Measurements from ENCODE around the gene ADAM15.

Gene ADAM15

DNA sequence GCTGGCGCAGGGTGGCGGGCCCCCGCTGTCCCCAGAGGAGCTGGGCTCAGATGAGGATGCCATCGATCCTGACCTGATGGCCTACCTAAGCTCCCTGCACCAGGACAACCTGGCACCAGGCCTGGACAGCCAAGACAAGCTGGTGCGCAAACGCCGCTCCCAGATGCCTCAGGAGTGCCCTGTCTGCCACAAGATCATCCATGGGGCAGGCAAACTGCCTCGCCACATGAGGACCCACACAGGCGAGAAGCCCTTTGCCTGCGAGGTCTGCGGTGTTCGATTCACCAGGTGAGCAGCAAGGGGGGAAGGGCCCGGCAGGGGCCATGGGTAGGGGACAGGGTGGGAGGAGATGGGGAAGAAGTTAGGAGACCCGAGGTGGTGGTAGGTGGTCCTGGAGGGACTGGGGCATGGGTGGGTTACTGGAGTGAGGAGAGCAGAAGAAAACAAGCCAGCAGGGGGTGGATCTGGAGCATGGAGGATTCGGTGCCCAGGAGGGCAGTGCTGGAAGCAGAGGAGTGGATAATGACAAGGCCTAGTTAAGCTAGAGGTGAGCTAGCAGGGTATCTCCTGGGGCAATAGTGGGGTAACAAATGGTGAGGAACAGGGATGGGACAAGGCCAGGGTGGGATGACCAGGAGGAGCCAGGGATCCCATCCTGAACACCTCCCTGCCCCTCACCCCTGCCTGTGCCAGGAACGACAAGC lies 35.4 kb upstream of the ADAM15 start:
- DNase-seq (ENCODE audit: extremely low spot score) = no peak
- CTCF ChIA-PET = interaction anchor here (0.7 to 13.5 kb wide), 22 partner anchors 8 to 547 kb away, joined by 3 to 175 read pairs (median 8); partner anchors contain the start of genes ADAM15, DCST1, DCST2 and KRTCAP2
- TF ChIP-seq CTCF (IDR thresholded peaks at IDR 0.05; ENCODE audit: control extremely low read depth, extremely low read depth, low read depth, missing control alignments) = no peak
- POLR2A ChIA-PET = interaction anchor here (0.7 kb wide), 1 partner anchor 372 kb away, joined by 3 read pairs; no protein-coding TSS in a partner anchor

GRCh38 chr1:155016231-155016831 lies 34.8 kb upstream of the ADAM15 start:
- CTCF ChIA-PET = interaction anchor here (0.7 to 13.5 kb wide), 35 partner anchors 9 to 548 kb away, joined by 3 to 175 read pairs (median 7); partner anchors contain the start of genes ADAM15, DCST1, DCST2 and EFNA3

GRCh38 chr1:155017041-155017945 lies 33.8 kb upstream of the ADAM15 start:
- ChIA-PET CTCF (interaction anchor here (0.6 to 13.5 kb wide), 57 partner anchors 9 to 538 kb away, joined by 3 to 175 read pairs (median 4); partner anchors contain the start of genes ADAM15, DCST1, DCST2 and EFNA3), POLR2A (interaction anchor here (0.6 to 1.3 kb wide), 2 partner anchors 68 to 81 kb away, joined by 3 to 4 read pairs; partner anchors contain the start of gene PMVK)
- TF ChIP-seq CTCF (IDR thresholded peaks at IDR 0.05; ENCODE audit: control extremely low read depth, extremely low read depth, low read depth, missing control alignments) = peak; percentile 100
- peak; percentile 88 for DNase-seq (ENCODE audit: extremely low spot score)

More at GRCh38 chr1:155016231-155016831, 34.8 kb upstream of the ADAM15 start:
- POLR2A ChIA-PET = interaction anchor here (1.3 kb wide), 1 partner anchor 69 kb away, joined by 4 read pairs; no protein-coding TSS in a partner anchor
- DNase-seq (ENCODE audit: extremely low spot score) = no peak
- TF ChIP-seq CTCF (IDR thresholded peaks at IDR 0.05; ENCODE audit: control extremely low read depth, extremely low read depth, low read depth, missing control alignments) = no peak

DNA sequence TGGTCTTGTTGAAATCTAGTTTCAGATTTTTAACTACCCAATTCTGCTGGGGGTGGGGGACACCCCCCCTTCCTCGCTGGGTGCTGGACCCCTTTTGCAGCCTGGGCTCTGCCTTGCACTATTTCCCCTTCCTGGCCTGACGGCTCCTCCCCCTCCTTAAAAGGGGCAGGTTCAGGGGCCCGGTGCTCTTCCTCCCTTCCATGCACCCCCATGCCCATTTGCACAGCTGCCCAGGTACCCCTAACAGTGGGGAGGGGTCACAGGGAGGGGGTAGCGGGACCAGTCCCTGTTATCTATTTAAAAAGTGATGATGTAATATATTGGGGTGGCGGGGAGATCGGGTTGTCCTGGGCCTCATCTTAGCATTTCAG lies 33.2 kb upstream of the ADAM15 start:
- CTCF ChIA-PET = interaction anchor here (0.6 to 13.5 kb wide), 48 partner anchors 9 to 538 kb away, joined by 3 to 175 read pairs (median 5); partner anchors contain the start of genes ADAM15, DCST1, DCST2 and FLAD1
- TF ChIP-seq CTCF (IDR thresholded peaks at IDR 0.05; ENCODE audit: control extremely low read depth, extremely low read depth, low read depth, missing control alignments) = no peak
- DNase-seq (ENCODE audit: extremely low spot score) = peak; percentile 57
- POLR2A ChIA-PET = interaction anchor here (0.6 kb wide), 1 partner anchor 81 kb away, joined by 3 read pairs; the partner anchor contains the start of gene PMVK

DNA sequence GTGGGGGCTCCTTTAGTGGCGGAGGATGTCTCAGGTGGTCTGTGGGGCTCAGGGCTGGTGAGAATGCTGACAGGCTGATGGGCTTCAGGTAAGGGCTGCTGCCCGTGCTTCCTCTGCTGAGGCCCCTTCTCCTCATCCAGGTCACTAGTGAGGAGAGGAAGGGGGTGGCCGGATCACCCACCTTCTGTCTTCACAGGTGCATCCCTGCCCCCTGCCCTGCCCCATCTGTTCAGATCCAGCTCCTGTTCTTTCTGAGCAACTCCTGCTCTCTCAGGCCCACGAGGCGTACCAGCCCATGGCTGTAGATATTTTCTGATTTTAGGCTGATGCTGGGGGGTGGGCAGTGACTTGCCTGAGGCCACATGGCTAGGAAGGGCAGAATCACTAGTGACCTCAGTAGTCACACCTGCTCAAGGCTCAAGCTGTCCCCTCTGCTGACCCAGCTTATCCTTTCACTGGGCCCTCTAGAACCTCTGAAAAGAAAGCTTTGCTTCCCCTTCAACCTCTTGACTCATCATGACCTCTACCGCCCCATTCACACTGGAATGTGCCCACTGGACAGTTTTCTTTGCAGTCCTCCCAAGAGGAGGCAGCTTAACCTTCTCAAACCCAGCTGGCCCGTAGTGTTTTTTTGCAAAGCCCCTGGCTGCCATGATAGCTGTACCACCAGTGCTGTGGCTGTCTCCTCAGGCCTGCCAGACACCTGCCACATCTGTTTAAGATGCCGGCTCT lies 32.3 kb upstream of the ADAM15 start:
- CTCF ChIA-PET = interaction anchor here (1.0 to 13.5 kb wide), 20 partner anchors 8 to 459 kb away, joined by 3 to 175 read pairs (median 8); partner anchors contain the start of genes ADAM15, FLAD1, LENEP and PBXIP1
- POLR2A ChIA-PET = interaction anchor here (0.5 kb wide), 1 partner anchor 1519 kb away, joined by 4 read pairs; no protein-coding TSS in a partner anchor
- DNase-seq (ENCODE audit: extremely low spot score) = no peak
- no peak for TF ChIP-seq CTCF (IDR thresholded peaks at IDR 0.05; ENCODE audit: control extremely low read depth, extremely low read depth, low read depth, missing control alignments)
